CD4-positive, alpha-beta T cell treated with Interferon gamma for 1 hour (primary cell): Measurements from ENCODE around the gene SMYD5.
"Not testable (repeated sequence)": the region's sequence is repeated elsewhere in the genome, so short reads cannot be mapped to it uniquely, and the experiment has no call there.

Experiments
- DNase-seq: peaks from one replicate; pipeline ENCODE4 v3.0.0-alpha.2; 2020

The SMYD5 gene

GRCh38 chr2:73262108-73262651 lies 48.1 kb downstream of the SMYD5 start:
- DNase-seq: no peak

- not testable (repeated sequence) for DNase-seq
Observed at GRCh38 chr2:73262691-73263429, 48.8 kb downstream of the SMYD5 start.

- DNase-seq: no peak
Observed at GRCh38 chr2:73263540-73264331, 49.7 kb downstream of the SMYD5 start.

GRCh38 chr2:73264332-73264606 lies 50.2 kb downstream of the SMYD5 start:
- DNase-seq: no peak

GRCh38 chr2:73264783-73265182 lies 50.7 kb downstream of the SMYD5 start:
- DNase-seq: no peak

- DNase-seq: no peak
Observed at GRCh38 chr2:73265298-73266060, 51.4 kb downstream of the SMYD5 start.

GRCh38 chr2:73266061-73266901 lies 52.2 kb downstream of the SMYD5 start:
- no peak for DNase-seq

- DNase-seq: no peak
Observed at GRCh38 chr2:73267008-73267407, 53.0 kb downstream of the SMYD5 start.

- DNase-seq: no peak
Observed at GRCh38 chr2:73268366-73268829, 54.4 kb downstream of the SMYD5 start.

- peak; percentile 84 for DNase-seq
Observed at GRCh38 chr2:73268830-73269685, 55.0 kb downstream of the SMYD5 start.

- DNase-seq: no peak
Observed at GRCh38 chr2:73269686-73270465, 55.8 kb downstream of the SMYD5 start.

- no peak for DNase-seq
Observed at GRCh38 chr2:73272270-73272669, 58.2 kb downstream of the SMYD5 start.
